K562 (cell line): ENCODE data around the gene KRT82. TPM values are rescaled to one million over a fixed set of nuclear protein-coding genes. Genes with fewer than 3 reads are reported as not detected.

Source experiments
- ATAC-seq: fragments of 200-7000 bp; cut with Tn5 transposase; 3 replicates; pipeline ENCODE4 v1.9.1; 2020; ENCODE audit warnings: moderate library complexity
- BruUV-seq: library from RNA; stranded (reverse); fragments of 400-500 nt; replicated peaks from 2 replicates; lab custom pipeline; 2021; lab: Mats Ljungman, UMichigan
- CTCF ChIA-PET: fragments of 300-600 bp; formaldehyde crosslinking; extraction: SDS; loops from one replicate; lab custom pipeline; 2021; ENCODE audit warnings: low intra/inter-chr PET ratio; lab: Yijun Ruan, JAX
- POLR2A ChIA-PET: fragments of 300-600, 350-650 bp; sonication (Branson Sonifier 250); formaldehyde crosslinking; extraction: SDS; loops from one replicate; lab custom pipeline; 2021; ENCODE audit warnings: antibody characterized with exemption, inconsistent platforms; lab: Yijun Ruan, JAX
- DNase-seq, 4 experiments: peaks; one replicate each; pipeline versions ENCODE4 v3.0.0 to v3.0.0-alpha.2; 2011 to 2018; ENCODE audit warnings: low spot score in 3 of 4, mixed read lengths in 3 of 4; ENCODE audit errors: extremely low read depth in 1 of 4
- FAIRE-seq: peaks from 2 replicates; lab custom pipeline; 2011; peaks lifted over from hg19 to GRCh38; lab: Jason Lieb, UNC
- H2AFZ ChIP-seq: 2 replicates; pipeline ENCODE4 v1.6.0; 2011; ENCODE audit warnings: low read depth, low read length, control low read depth, inconsistent platforms
- H3K27ac ChIP-seq: fragments of 200-600 bp; 3 replicates; pipeline ENCODE4 v1.8.0; 2011; ENCODE audit warnings: low read depth, mild to moderate bottlenecking, control low read depth, inconsistent platforms, low read length, moderate library complexity, mixed read lengths; ENCODE audit errors: extremely low read depth
- H3K27me3 ChIP-seq, 2 experiments: fragments of 300-600 bp in 1 of 2; 2 replicates in 1 of 2; 3 replicates in 1 of 2; pipeline versions ENCODE4 v1.6.0 to v1.8.0; 2011; ENCODE audit warnings: inconsistent platforms in 2 of 2, low read length in 2 of 2, mild to moderate bottlenecking in 1 of 2, mixed read lengths in 1 of 2, moderate library complexity in 1 of 2; ENCODE audit not compliant: control insufficient read depth in 2 of 2, insufficient read depth in 2 of 2
- H3K36me3 ChIP-seq: fragments of 300-600 bp; 3 replicates; pipeline ENCODE4 v1.8.0; 2011; ENCODE audit warnings: mild to moderate bottlenecking, low read length, inconsistent platforms; ENCODE audit not compliant: control insufficient read depth, insufficient read depth
- H3K4me1 ChIP-seq, 2 experiments: fragments of 200-600 bp in 1 of 2; replicated peaks in 1 of 2; 2 replicates in 1 of 2; 3 replicates in 1 of 2; pipeline versions ENCODE4 v1.5.1 to v1.8.0; 2011; ENCODE audit warnings: inconsistent platforms in 2 of 2, low read length in 2 of 2, mild to moderate bottlenecking in 1 of 2, mixed read lengths in 1 of 2, moderate library complexity in 1 of 2; ENCODE audit not compliant: control insufficient read depth in 2 of 2, insufficient read depth in 2 of 2
- H3K4me2 ChIP-seq: 2 replicates; pipeline ENCODE4 v1.6.1; 2011; ENCODE audit warnings: low read length, control low read depth, inconsistent platforms, mixed read lengths; ENCODE audit not compliant: insufficient read depth
- H3K4me3 ChIP-seq: fragments of 200-600 bp; sonication (generic), shearing (Covaris generic); 2 replicates; pipeline ENCODE4 v1.5.1; 2016; ENCODE audit warnings: control low read depth, inconsistent platforms
- H3K79me2 ChIP-seq: fragments of 200-600 bp; 3 replicates; pipeline ENCODE4 v1.8.0; 2011; ENCODE audit warnings: low read length, inconsistent platforms; ENCODE audit not compliant: control insufficient read depth, insufficient read depth
- H3K9ac ChIP-seq, 2 experiments: 2 replicates each; pipeline versions ENCODE4 v1.6.0 to v1.6.1; 2011; ENCODE audit warnings: low read depth in 2 of 2, low read length in 2 of 2, control low read depth in 1 of 2, inconsistent platforms in 1 of 2, mild to moderate bottlenecking in 1 of 2, mixed read lengths in 1 of 2; ENCODE audit not compliant: insufficient read depth in 1 of 2
- H3K9me1 ChIP-seq: one replicate; pipeline ENCODE4 v1.6.0; 2011; ENCODE audit warnings: inconsistent platforms, mild to moderate bottlenecking, low read length, moderate library complexity; ENCODE audit not compliant: control insufficient read depth, insufficient read depth
- H3K9me3 ChIP-seq: replicated peaks from 2 replicates; pipeline ENCODE4 v1.5.1; 2011; ENCODE audit warnings: low read depth, low read length, inconsistent platforms; ENCODE audit not compliant: control insufficient read depth, insufficient read depth
- H4K20me1 ChIP-seq: replicated peaks from 2 replicates; pipeline ENCODE4 v1.6.1; 2011; ENCODE audit warnings: low read length, inconsistent platforms, mixed read lengths; ENCODE audit not compliant: control insufficient read depth, insufficient read depth
- CHCHD3 ChIP-seq: fragments of 250-450 bp; sonication (Bioruptor Pico); IDR thresholded peaks from 2 replicates; pipeline ENCODE4 v2.1.2; 2022; ENCODE audit warnings: mild to moderate bottlenecking
- MYC ChIP-seq, 2 experiments: fragments of 250-450 bp in 1 of 2; sonication (Bioruptor Pico) in 1 of 2; IDR thresholded peaks; 2 replicates each; pipeline versions ENCODE4 v1.5.1 to v1.6.1; 2012 to 2021; ENCODE audit warnings: low read depth in 2 of 2, borderline replicate concordance in 1 of 2, improper control_type of control experiment in 1 of 2, low read length in 1 of 2, mild to moderate bottlenecking in 1 of 2, moderate library complexity in 1 of 2
- NFATC3 ChIP-seq: fragments of 450-650 bp; IDR thresholded peaks from 2 replicates; pipeline ENCODE4 v1.6.1; 2017; ENCODE audit warnings: mild to moderate bottlenecking
- SMAD4 ChIP-seq: fragments of 250-450 bp; sonication (Bioruptor Pico); conservative IDR thresholded peaks from 2 replicates; pipeline ENCODE4 v1.8.0; 2021; ENCODE audit warnings: inconsistent platforms, mild to moderate bottlenecking, moderate library complexity
- SNRNP70 ChIP-seq: fragments of 200-400 bp; formaldehyde crosslinking; optimal IDR thresholded peaks from 2 replicates; pipeline ENCODE3; 2017; ENCODE audit warnings: low read depth, low read length
- ZNF316 ChIP-seq: fragments of 450-650 bp; IDR thresholded peaks from 2 replicates; pipeline ENCODE4 v1.6.1; 2016
- ZSCAN29 ChIP-seq: fragments of 450-650 bp; IDR thresholded peaks from 2 replicates; pipeline ENCODE4 v1.6.1; 2017
- WGBS: fragments of 100-300 bp; shearing (Covaris generic); methylation state at CpG from one replicate; pipeline ENCODE4 v1.1.6; 2016; ENCODE audit warnings: low coverage, mixed read lengths; ENCODE audit not compliant: insufficient coverage; ENCODE audit errors: missing lambda C conversion rate; 5-methylcytosine and 5-hydroxymethylcytosine counted together
- in situ Hi-C: fragments of 300-500 bp; cut with MboI; formaldehyde crosslinking; loops from 4 replicates; pipeline ENCODE4 v1.15.0; 2018; ENCODE audit warnings: inconsistent platforms, mixed read lengths
- intact Hi-C: fragments of 100-400 bp; cut with micrococcal nuclease; formaldehyde crosslinking; loops from 2 replicates; pipeline ENCODE4 v1.14.2; 2022
- polyA plus RNA-seq, 8 experiments: library from polyadenylated mRNA; depleted of rRNA in 4 of 8; stranded (reverse) in 5 of 8; unstranded in 3 of 8; fragments of >200 nt; fragmentation: Nextera tagmentation in 2 of 8; fragmentation: Illumina TruSeq in 1 of 8; extraction: Ambion mirVana in 2 of 8; extraction: Trizol in 1 of 8; gene quantifications; 2 replicates each; pipeline versions ENCODE4 v1.2.1 to v1.2.3, GENCODE V29; 2011 to 2014; ENCODE audit warnings: inconsistent platforms in 1 of 8, missing spikeins in 1 of 8
- total RNA-seq, 7 experiments: library from RNA; depleted of rRNA in 6 of 7; stranded (reverse); fragments of >200 nt in 6 of 7; fragmentation: Illumina TruSeq in 2 of 7; extraction: Trizol in 2 of 7; gene quantifications; 2 replicates each; pipeline versions ENCODE4 v1.2.1 to v1.2.3, GENCODE V29; 2011 to 2021; ENCODE audit warnings: low replicate concordance in 1 of 7

Gene KRT82
- total and polyA plus RNA-seq, 9 of the 15 experiments (the other 6 are each of a cell fraction or from before 2014, with no cell fraction given) = not detected

GRCh38 chr12:52433501-52434080, 27.5 kb upstream of the KRT82 start:
- Histone ChIP-seq H3K4me3 (no peak overlapping the region), H3K27me3 (peaks cover 15 to 49% of the 10 kb centered on the region in 2 experiments), H3K36me3 (no peaks in the 10 kb centered on the region), H3K4me1 (no peaks in the 10 kb centered on the region), H4K20me1 (0 out of 2 replicates have a peak, but pooled peaks cover 2% of the 10 kb centered on the region), H3K9me3 (no peaks in the 10 kb centered on the region), H3K27ac (no peak overlapping the region), H3K9ac (no peak overlapping the region), H2AFZ (no peak overlapping the region), H3K4me2 (no peak overlapping the region), H3K9me1 (no peaks in the 10 kb centered on the region), H3K79me2 (no peaks in the 10 kb centered on the region)
- ATAC-seq = no peak
- BruUV-seq = no TSS peak
- intact Hi-C loops = no loop called here
- no peak for DNase-seq
- in situ Hi-C loops = no loop called here
- WGBS = 0% methylated on average over 12 of the region's 12 CpGs
- ChIA-PET POLR2A (interaction anchor here (0.6 kb wide), 1 partner anchor 237 kb away, joined by 3 read pairs; no protein-coding TSS in a partner anchor), CTCF (no interaction called here)
- no peak for FAIRE-seq
- TF ChIP-seq CHCHD3 (CRISPR knock-in tag) (no peak), MYC (IDR thresholded peaks at IDR 0.05; ENCODE audit: low read depth, low read length) (no peak), MYC (CRISPR knock-in tag; IDR thresholded peaks at IDR 0.05; ENCODE audit: borderline replicate concordance, low read depth) (no peak), SMAD4 (CRISPR knock-in tag) (no peak)

- TF ChIP-seq ZNF316 = peak; percentile 27; the same call in 1 of the 2 replicates
- no peak for TF ChIP-seq NFATC3
- TF ChIP-seq ZSCAN29 = no peak
- no peak for TF ChIP-seq SNRNP70
- BruUV-seq = no TSS peak
Measured at GRCh38 chr12:52432559-52433207, 26.5 kb upstream of the KRT82 start.

More at GRCh38 chr12:52432559-52433207, 26.5 kb upstream of the KRT82 start:
- no peak overlapping the region for H3K4me2 ChIP-seq
- H3K4me3 ChIP-seq = no peak overlapping the region
- H3K79me2 ChIP-seq = no peaks in the 10 kb centered on the region
- H3K36me3 ChIP-seq = no peaks in the 10 kb centered on the region
- no peaks in the 10 kb centered on the region for H3K9me1 ChIP-seq
- in situ Hi-C loops = no loop called here
- ChIA-PET POLR2A (no interaction called here), CTCF (no interaction called here)
- H4K20me1 ChIP-seq = 0 out of 2 replicates have a peak, but pooled peaks cover 2% of the 10 kb centered on the region
- FAIRE-seq (no peak), DNase-seq (no peak), ATAC-seq (no peak)
- H3K27ac ChIP-seq = no peak overlapping the region
- H3K9ac ChIP-seq = no peak overlapping the region
- intact Hi-C loops = no loop called here
- H3K9me3 ChIP-seq = no peaks in the 10 kb centered on the region
- no peaks in the 10 kb centered on the region for H3K4me1 ChIP-seq
- H3K27me3 ChIP-seq = peaks cover 15 to 54% of the 10 kb centered on the region in 2 experiments
- WGBS = under 1% methylated on average over 6 of the region's 6 CpGs
- no peak overlapping the region for H2AFZ ChIP-seq
